ENCODE measurements around the gene SYCP2L. TPM values are rescaled to one million over a fixed set of nuclear protein-coding genes. Genes with fewer than 3 reads are reported as not detected.

The SYCP2L gene
- total RNA-seq, 1 donor from 2014 or later = 2.6 TPM

DNA sequence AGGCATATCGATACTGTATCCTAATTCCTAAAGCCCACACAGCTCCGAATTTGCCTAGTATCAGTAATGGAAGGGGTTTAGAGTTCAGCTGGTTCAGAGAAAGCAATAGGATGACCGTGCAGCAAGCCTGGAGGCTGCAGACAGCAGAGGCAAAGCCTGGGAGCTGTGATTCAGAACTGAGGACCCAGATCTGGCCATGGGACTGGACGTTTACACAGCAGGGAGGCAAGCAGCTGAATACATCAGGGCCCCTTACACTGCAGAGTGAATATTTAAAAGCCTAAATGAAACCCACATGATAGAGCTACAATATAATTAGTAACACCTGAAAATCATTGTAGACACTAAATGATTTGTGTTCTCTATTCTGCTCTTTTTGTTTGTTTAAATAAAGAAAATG, 119.2 kb downstream of the SYCP2L start:
- H3K4me3 Mint-ChIP-seq (ENCODE audit: unreplicated experiment) = no peak overlapping the region
- peaks cover 2% of the 10 kb centered on the region for H3K36me3 Mint-ChIP-seq (ENCODE audit: low read depth)
- peak overlapping the region; percentile 78 for H3K27ac Mint-ChIP-seq (ENCODE audit: unreplicated experiment)
- H3K9me3 Mint-ChIP-seq (ENCODE audit: low read depth) = no peaks in the 10 kb centered on the region
- no peak for TF ChIP-seq CTCF (IDR thresholded peaks at IDR 0.05)
- no peak for DNase-seq (ENCODE audit: low spot score)
- H3K27me3 Mint-ChIP-seq (ENCODE audit: low read depth) = no peaks in the 10 kb centered on the region
- H3K4me1 Mint-ChIP-seq (ENCODE audit: low read depth) = peaks cover 80% of the 10 kb centered on the region

DNA sequence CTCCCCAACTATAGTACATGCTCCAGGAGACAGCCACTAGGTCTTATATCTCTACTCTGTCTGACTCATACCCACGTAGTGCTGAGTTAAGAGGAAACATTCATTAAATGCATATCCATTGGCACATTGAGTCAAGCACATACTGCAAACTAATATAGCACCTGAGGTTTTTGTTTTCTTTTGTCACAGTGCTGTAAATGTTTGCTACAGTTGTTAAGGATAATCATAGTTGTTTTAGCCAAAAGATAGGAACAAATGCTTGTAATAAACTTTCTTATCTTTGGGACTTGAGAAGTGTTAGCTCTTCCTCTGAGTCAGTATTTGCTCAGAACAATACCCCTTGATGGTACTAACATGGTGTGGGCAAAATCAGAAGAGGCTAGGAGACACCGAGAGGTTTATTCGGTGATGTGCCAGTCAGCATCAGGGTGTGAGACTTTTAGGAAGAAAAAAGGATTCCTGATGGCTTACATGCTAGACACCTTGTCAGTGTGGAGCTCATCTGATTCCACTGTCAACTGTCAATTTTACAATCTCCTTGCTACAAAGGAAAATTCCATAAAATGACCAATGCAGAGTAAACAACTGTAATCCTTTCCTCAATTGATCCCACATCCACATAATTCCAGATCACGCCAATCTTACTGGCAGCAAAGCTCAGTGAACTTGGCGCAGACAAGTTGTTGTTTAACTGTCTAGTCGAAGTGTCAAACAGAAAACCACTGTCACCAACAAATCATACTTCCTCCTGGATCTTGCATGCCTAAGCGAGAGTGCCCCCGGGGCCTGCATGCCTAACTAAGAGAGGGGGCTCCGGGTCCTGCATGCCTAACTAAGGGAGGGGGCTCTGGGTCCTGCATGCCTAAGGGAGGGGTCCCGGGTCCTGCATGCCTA, 121.1 kb downstream of the SYCP2L start:
- H3K27me3 Mint-ChIP-seq (ENCODE audit: low read depth) = no peaks in the 10 kb centered on the region
- no peak overlapping the region for H3K4me3 Mint-ChIP-seq (ENCODE audit: unreplicated experiment)
- DNase-seq (ENCODE audit: low spot score) = no peak
- no peak for TF ChIP-seq CTCF (IDR thresholded peaks at IDR 0.05)
- peaks cover 2% of the 10 kb centered on the region for H3K36me3 Mint-ChIP-seq (ENCODE audit: low read depth)
- no peaks in the 10 kb centered on the region for H3K9me3 Mint-ChIP-seq (ENCODE audit: low read depth)
- peak overlapping the region; percentile 87 for H3K27ac Mint-ChIP-seq (ENCODE audit: unreplicated experiment)
- peaks cover 93% of the 10 kb centered on the region for H3K4me1 Mint-ChIP-seq (ENCODE audit: low read depth)

- Mint-ChIP-seq H3K27me3 (ENCODE audit: low read depth) (no peaks in the 10 kb centered on the region), H3K9me3 (ENCODE audit: low read depth) (no peaks in the 10 kb centered on the region), H3K27ac (ENCODE audit: unreplicated experiment) (peak overlapping the region; percentile 87), H3K4me1 (ENCODE audit: low read depth) (peaks cover 95% of the 10 kb centered on the region), H3K4me3 (ENCODE audit: unreplicated experiment) (no peak overlapping the region), H3K36me3 (ENCODE audit: low read depth) (no peaks in the 10 kb centered on the region)
- no peak for DNase-seq (ENCODE audit: low spot score)
- peak; percentile 48 for TF ChIP-seq CTCF (IDR thresholded peaks at IDR 0.05)
These were observed 122.0 kb downstream of the SYCP2L start for GRCh38 chr6:11008821-11009220.

DNA sequence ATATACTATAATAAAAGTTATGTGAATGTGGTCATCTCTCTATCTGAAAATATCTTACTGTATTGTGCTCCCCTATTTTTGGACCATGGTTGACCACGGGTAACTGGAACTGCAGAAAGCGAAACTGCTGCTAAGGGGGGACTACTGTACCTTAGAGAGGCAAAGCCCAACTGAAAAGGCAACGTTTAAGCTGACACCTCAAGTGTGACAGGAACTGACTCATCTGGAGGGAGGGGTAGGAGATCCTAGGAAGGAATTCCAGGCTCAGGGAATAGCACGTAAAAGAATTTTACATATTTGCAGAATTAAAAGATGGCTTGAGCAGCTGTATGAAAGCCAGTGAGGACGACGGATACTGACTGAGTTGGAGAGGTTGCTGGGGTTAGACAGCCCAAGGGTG, 122.5 kb downstream of the SYCP2L start:
- peaks cover 90% of the 10 kb centered on the region for H3K4me1 Mint-ChIP-seq (ENCODE audit: low read depth)
- H3K27me3 Mint-ChIP-seq (ENCODE audit: low read depth) = no peaks in the 10 kb centered on the region
- DNase-seq (ENCODE audit: low spot score) = no peak
- no peak for TF ChIP-seq CTCF (IDR thresholded peaks at IDR 0.05)
- peak overlapping the region; percentile 87 for H3K27ac Mint-ChIP-seq (ENCODE audit: unreplicated experiment)
- H3K36me3 Mint-ChIP-seq (ENCODE audit: low read depth) = no peaks in the 10 kb centered on the region
- peak overlapping the region; percentile 44 for H3K4me3 Mint-ChIP-seq (ENCODE audit: unreplicated experiment)
- H3K9me3 Mint-ChIP-seq (ENCODE audit: low read depth) = no peaks in the 10 kb centered on the region

DNA sequence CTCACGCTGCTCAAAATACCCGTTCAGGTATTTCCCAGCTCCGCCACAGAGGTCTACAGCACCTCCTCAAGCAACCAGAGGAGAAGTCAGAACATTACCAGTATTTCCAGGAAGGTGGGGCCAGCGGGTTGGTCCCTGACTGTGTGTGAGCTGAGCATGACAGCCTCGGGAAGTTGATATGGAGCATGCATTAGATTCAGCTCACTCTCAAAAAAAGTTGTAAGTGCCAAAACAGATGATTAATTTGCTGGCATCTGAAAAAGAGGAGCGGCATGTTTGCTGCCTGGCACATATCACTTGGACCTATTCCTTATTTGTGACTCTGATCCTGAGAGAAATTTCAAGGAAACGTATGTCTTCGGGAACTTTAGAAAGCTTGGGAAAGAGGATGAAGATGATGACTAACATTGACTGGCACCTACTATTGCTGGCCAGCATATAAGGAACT, 125.0 kb downstream of the SYCP2L start:
- no peaks in the 10 kb centered on the region for H3K9me3 Mint-ChIP-seq (ENCODE audit: low read depth)
- H3K36me3 Mint-ChIP-seq (ENCODE audit: low read depth) = no peaks in the 10 kb centered on the region
- H3K27ac Mint-ChIP-seq (ENCODE audit: unreplicated experiment) = peak overlapping the region; percentile 86
- no peak overlapping the region for H3K4me3 Mint-ChIP-seq (ENCODE audit: unreplicated experiment)
- H3K27me3 Mint-ChIP-seq (ENCODE audit: low read depth) = no peaks in the 10 kb centered on the region
- peak; percentile 52 for TF ChIP-seq CTCF (IDR thresholded peaks at IDR 0.05)
- DNase-seq (ENCODE audit: low spot score) = no peak
- H3K4me1 Mint-ChIP-seq (ENCODE audit: low read depth) = peaks cover 66% of the 10 kb centered on the region

All from chondrocyte (in vitro differentiated cells).